DND-41 (cell line): ENCODE data around the gene AARSD1.

Experiments used
- ATAC-seq: fragments of 200-7000 bp; cut with Tn5 transposase; 3 replicates; pipeline ENCODE4 v1.9.1; 2021; ENCODE audit warnings: low read depth; ENCODE audit not compliant: insufficient read depth
- DNase-seq: peaks from one replicate; pipeline ENCODE4 v3.0.0-alpha.2; 2020
- H2AFZ ChIP-seq: 2 replicates; pipeline ENCODE4 v1.6.0; 2012; ENCODE audit warnings: low read depth, low read length
- H3K27ac ChIP-seq: 2 replicates; pipeline ENCODE4 v1.5.1; 2012; ENCODE audit warnings: low read length, inconsistent platforms
- H3K27me3 ChIP-seq: fragments of 200-600 bp; sonication (generic); 2 replicates; pipeline ENCODE4 v1.6.0; 2012; ENCODE audit warnings: low read length, mild to moderate bottlenecking, inconsistent platforms; ENCODE audit not compliant: insufficient read depth, poor library complexity
- H3K36me3 ChIP-seq: 2 replicates; pipeline ENCODE4 v1.5.1; 2012; ENCODE audit warnings: low read length, inconsistent platforms; ENCODE audit not compliant: insufficient read depth
- H3K4me1 ChIP-seq: 2 replicates; pipeline ENCODE4 v1.5.1; 2012; ENCODE audit warnings: mild to moderate bottlenecking, low read length; ENCODE audit not compliant: insufficient read depth
- H3K4me2 ChIP-seq: 2 replicates; pipeline ENCODE4 v1.6.0; 2012; ENCODE audit warnings: mild to moderate bottlenecking, moderate library complexity, low read length, inconsistent platforms; ENCODE audit not compliant: insufficient read depth
- H3K4me3 ChIP-seq, 2 experiments: fragments of 200-600 bp in 1 of 2; shearing (Covaris generic) in 1 of 2; 2 replicates each; pipeline ENCODE4 v1.5.1; 2012 to 2016; ENCODE audit warnings: inconsistent platforms in 2 of 2, low read length in 2 of 2, mild to moderate bottlenecking in 2 of 2, low read depth in 1 of 2, moderate library complexity in 1 of 2
- H3K79me2 ChIP-seq: 2 replicates; pipeline ENCODE4 v1.6.0; 2012; ENCODE audit warnings: low read length, inconsistent platforms; ENCODE audit not compliant: insufficient read depth
- H3K9ac ChIP-seq: 2 replicates; pipeline ENCODE4 v1.6.0; 2012; ENCODE audit warnings: low read depth, mild to moderate bottlenecking, inconsistent platforms, low read length, moderate library complexity
- H3K9me3 ChIP-seq: 2 replicates; pipeline ENCODE4 v1.5.1; 2012; ENCODE audit warnings: low read length, moderate library complexity, mild to moderate bottlenecking, inconsistent platforms; ENCODE audit not compliant: insufficient read depth, severe bottlenecking
- H4K20me1 ChIP-seq: 2 replicates; pipeline ENCODE4 v1.6.0; 2012; ENCODE audit warnings: low read length; ENCODE audit not compliant: insufficient read depth
- CTCF ChIP-seq: IDR thresholded peaks from 2 replicates; pipeline ENCODE4 v1.5.1; 2012; ENCODE audit warnings: borderline replicate concordance, low read length, moderate library complexity, mild to moderate bottlenecking; ENCODE audit not compliant: poor library complexity, severe bottlenecking; ENCODE audit errors: extremely low read depth
- EZH2 ChIP-seq: IDR thresholded peaks from 3 replicates; pipeline ENCODE4 v1.6.1; 2012; ENCODE audit warnings: borderline replicate concordance, low read depth, mild to moderate bottlenecking, moderate library complexity, low read length, inconsistent platforms; ENCODE audit not compliant: severe bottlenecking

AARSD1 gene

GRCh38 chr17:42971589-42971988 lies 7.3 kb upstream of the AARSD1 start:
- Histone ChIP-seq H3K9ac (no peak overlapping the region), H3K9me3 (no peaks in the 10 kb centered on the region), H3K4me2 (no peak overlapping the region), H3K27me3 (no peaks in the 10 kb centered on the region), H4K20me1 (no peaks in the 10 kb centered on the region), H3K36me3 (no peaks in the 10 kb centered on the region), H3K4me1 (no peaks in the 10 kb centered on the region), H3K4me3 (no peak overlapping the region), H3K27ac (no peak overlapping the region), H3K79me2 (no peaks in the 10 kb centered on the region), H2AFZ (no peak overlapping the region)
- TF ChIP-seq EZH2 (no peak), CTCF (no peak)
- no peak for ATAC-seq
- DNase-seq = no peak

DNA sequence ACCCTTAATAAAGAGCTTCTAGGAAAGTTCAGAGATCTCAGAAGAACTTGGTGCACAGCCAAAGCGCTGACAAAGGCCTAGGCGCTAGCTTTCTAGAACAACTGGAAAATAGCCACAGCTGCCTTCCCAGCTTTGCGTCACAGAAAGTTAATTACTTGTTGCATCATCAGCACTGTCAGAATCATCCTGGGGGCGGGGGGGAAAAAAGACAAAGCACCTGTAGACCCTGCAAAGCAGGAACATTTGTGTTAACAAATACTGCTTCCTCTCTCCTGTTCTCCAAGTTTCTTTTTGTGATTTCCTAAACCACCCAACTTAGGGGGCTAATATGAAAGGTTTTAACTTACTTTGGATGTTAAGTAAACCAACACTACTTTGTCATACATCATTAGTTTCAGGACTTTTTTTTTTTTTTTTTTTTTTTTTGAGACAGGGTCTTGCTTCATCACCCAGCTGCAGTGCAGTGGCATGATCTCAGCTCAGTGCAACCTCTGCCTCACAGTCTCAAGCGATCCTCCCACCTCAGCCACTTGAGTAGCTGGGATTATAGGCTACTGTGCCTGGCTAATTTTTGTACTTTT lies 4.8 kb upstream of the AARSD1 start:
- Histone ChIP-seq H3K4me1 (peaks cover 3% of the 10 kb centered on the region; the same call in 1 of the 2 replicates), H3K27ac (no peak overlapping the region), H3K36me3 (no peaks in the 10 kb centered on the region), H3K9me3 (no peaks in the 10 kb centered on the region), H2AFZ (no peak overlapping the region), H3K9ac (no peak overlapping the region), H3K4me3 (no peak overlapping the region), H3K79me2 (peaks cover 6% of the 10 kb centered on the region), H4K20me1 (no peaks in the 10 kb centered on the region), H3K27me3 (no peaks in the 10 kb centered on the region), H3K4me2 (no peak overlapping the region)
- DNase-seq (peak; percentile 13), ATAC-seq (no peak)
- TF ChIP-seq EZH2 (no peak), CTCF (no peak)

GRCh38 chr17:42967925-42968324 lies 3.7 kb upstream of the AARSD1 start:
- Histone ChIP-seq H3K9ac (no peak overlapping the region), H3K36me3 (no peaks in the 10 kb centered on the region), H3K27ac (no peak overlapping the region), H3K4me3 (no peak overlapping the region), H4K20me1 (no peaks in the 10 kb centered on the region), H3K4me1 (peaks cover 13% of the 10 kb centered on the region), H3K79me2 (peaks cover 17% of the 10 kb centered on the region), H3K27me3 (no peaks in the 10 kb centered on the region), H3K9me3 (no peaks in the 10 kb centered on the region), H3K4me2 (no peak overlapping the region), H2AFZ (no peak overlapping the region)
- ATAC-seq = no peak
- no peak for DNase-seq
- TF ChIP-seq CTCF (no peak), EZH2 (no peak)
